ENCODE measurements around the gene KYAT1.

KYAT1 gene

GRCh38 chr9:128906741-128907140 is 25.0 kb upstream of the KYAT1 start:
- no peak for DNase-seq

DNA sequence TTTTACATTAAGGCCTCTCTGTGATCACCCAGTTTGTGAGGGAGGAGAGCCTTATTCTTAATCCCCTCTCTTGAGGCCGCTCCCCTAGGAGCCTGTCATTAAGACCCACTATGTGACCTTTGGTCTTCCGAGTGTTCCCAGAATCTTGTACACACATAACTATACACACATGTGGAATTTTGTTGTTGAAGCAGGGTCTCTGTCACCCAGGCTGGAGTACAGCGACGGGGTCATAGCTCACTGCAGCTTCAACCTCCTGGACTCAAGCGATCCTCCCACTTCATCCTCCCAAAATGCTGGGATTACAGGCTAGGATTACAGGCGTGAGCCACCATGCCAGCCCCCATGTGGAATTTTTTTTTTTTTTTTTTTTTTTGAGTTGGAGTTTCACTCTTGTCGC is 24.2 kb upstream of the KYAT1 start:
- no peak for DNase-seq

GRCh38 chr9:128903871-128904620 is 22.3 kb upstream of the KYAT1 start:
- DNase-seq = no peak

- no peak for DNase-seq
Observed at GRCh38 chr9:128903079-128903461, 21.3 kb upstream of the KYAT1 start.

DNA sequence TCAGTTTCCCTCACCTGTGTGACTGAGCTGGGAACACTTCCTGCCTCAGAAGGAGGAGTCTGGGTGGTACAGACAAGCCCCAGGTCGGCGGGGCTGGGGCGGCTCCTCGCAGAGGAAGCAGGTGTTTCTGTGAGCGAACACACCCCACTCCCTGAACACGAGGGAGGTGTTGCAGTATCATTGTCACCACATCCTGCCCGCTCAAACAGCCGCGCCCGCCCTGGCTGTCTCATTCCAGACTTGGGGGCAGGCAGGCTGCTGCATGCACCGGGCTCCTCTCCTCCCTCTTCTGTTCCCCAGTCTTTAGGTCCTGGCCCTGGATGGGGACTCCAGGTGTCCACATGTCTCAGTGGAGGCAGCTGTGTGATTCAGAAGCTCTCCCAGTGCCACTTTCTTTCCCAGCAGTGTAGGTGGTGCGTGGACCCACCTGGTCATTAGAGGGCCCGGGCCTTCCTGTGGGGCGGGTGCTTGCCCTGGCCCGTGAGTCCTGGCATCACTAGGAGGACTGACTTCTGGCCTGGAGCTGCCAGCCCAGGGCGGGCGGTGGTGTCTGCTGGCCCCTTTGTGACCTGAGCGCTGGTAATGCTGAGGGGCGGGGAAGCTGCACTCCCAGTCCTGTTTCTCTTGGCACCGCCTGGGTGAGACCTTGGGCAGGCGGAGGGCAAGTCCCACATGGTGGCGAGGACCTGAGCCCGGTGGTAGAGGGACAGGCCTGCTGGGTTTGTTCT is 20.8 kb upstream of the KYAT1 start:
- peak; percentile 91 for DNase-seq

DNA sequence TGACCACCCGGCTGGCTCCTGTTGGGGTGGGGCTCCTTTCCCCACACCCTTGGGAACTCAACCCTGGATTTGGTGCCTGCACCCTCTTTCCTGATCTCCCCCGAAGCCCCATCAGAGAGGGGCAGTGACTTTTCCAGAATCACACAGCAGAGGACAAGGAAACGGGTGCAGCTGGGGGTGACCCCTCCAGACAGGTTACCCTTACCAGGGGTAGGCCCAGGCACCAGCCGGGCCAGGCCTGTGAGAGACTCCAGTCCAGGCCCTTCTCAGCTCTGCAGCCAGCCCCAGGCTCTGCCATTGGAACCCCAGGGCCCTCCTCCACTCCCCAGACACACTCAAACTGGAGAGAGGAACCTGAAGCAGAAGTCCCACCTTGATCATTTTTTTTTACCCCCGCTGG is 20.1 kb upstream of the KYAT1 start:
- DNase-seq = peak; percentile 64

DNA sequence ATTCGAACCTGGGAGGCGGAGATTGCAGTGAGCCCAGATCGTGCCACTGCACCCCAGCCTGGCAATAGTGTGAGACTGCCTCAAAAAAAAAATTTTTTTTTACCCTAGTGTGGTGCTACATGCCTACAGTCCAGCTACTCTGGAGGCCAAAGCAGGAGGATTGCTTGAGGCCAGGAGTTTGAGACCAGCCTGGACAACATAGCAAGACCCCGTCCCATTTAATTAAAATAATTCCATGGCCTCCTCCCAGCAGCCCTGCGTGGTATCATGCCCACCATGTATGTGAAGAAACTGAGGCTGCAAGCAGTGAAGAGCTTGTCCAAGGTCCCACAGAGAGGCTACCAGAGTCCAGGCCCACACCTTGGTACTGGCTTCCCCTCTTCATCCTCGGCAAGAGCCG is 19.6 kb upstream of the KYAT1 start:
- no peak for DNase-seq

- DNase-seq = no peak
Observed at GRCh38 chr9:128899566-128900322, 18.0 kb upstream of the KYAT1 start.

GRCh38 chr9:128898845-128899565 is 17.3 kb upstream of the KYAT1 start:
- DNase-seq = no peak

DNA sequence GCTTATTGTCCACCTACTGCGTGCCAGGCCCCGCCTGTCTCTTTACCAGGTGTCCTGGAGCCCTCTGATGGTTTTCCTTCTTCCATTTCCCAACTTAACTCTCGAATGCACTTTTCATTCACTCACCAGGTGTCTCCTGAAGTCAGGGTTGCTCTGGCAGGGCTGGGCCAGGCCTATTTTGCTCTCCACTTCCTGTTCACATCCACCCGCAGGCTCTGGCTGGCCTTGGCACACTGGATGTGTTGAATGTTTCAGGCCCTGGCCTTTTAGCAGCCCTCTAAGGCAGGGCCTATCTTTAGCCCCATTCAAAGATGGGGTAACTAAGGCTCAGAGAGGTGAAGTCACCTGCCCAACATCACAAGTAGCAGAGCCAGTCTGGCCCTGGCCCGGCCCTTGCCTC is 16.6 kb upstream of the KYAT1 start:
- no peak for DNase-seq

DNA sequence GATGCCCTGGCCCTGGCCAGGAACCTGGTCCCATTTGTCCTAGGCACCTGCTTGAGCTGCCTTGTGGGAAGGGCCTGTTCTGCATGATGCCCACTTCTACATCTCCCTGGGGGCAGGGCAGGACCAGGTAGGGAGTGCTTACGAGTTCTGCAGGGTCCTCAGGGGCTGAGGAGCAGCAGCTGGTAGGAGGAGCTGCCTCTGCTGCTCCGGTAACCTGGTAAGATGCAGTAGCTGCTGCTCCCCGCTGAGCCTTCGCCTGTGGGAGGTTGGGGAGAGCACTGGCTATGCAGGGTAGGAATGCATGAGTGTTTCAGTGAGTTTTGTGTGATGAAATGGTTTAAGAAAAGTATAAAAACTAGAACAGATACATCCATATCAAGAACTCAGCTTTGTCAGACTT is 13.8 kb upstream of the KYAT1 start:
- DNase-seq = no peak

DNA sequence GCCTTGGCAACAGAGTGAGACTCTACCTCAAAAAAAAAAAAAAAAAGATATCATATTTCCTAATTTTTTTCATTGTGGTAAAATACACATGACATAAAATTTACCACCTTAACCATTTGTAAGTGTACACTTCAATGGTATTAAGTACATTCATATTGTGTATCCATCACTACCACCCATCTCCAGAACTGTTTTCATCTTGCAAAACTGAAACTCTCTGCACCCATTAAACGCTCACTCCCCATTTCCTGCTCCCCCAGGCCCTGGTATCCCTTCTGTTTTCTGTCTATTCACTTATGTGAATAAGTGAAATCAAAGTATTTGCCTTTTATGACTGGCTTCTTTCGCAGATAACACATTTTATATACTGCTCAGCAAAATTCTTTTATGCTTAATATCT is 13.0 kb upstream of the KYAT1 start:
- no peak for DNase-seq

DNA sequence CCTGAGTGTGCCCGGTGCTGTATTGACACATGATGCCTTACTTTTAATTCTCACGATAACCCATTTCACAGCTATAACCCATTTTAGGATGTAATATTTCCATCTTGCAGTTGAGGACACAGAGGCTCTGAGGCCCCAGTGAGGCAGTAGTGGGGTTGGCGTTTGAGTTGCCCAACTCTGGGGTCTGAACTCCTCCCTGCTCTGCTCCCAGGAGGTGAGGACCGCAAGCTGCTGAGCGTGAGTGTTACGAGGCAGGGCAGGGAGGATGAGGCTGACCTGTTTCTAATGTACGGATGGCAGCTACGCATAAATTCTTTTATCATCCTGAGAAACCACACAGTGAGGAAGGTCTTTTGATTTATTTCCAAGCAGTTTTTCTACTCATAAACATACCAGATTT is 11.6 kb upstream of the KYAT1 start:
- DNase-seq = no peak

DNA sequence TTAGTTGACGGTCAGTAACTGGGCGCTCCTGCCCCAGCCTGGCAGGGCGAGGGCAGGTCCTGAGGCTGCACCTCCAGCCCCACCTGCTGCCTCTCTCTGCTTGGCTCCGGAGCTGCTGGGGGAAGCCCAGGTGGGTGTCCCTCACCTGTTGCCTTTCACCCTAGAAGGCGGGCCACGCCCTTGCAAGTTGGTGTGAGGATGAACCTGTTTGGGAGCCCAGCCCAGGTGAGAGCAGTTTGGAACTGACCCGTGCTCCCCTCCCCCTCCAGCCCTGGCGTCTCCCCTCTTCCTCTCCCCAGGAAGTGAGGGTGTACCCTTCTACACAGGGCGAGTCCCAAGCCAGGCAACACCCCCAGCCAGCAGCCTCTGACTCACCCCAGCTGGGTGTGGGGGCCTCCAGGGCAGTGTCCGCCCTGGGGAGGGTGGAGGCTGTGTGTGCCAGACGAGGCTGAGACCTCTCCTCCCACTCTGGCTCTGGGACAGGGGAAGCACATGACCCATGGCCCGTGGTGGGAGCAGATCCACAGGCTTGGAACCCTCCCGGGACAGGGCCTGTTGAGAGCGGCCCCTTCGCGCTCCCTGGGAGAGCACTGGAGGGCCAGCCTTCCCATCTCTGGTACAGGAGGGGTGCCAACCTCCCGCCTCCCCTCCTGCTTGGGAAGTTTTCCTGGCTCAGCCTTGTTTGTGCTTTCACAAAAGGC is 10.6 kb upstream of the KYAT1 start:
- DNase-seq = no peak

- DNase-seq = no peak
Observed at GRCh38 chr9:128891321-128892220, 9.8 kb upstream of the KYAT1 start.

GRCh38 chr9:128887914-128888350 is 6.2 kb upstream of the KYAT1 start:
- DNase-seq = no peak

- no peak for DNase-seq
Observed at GRCh38 chr9:128887049-128887448, 5.3 kb upstream of the KYAT1 start.

DNA sequence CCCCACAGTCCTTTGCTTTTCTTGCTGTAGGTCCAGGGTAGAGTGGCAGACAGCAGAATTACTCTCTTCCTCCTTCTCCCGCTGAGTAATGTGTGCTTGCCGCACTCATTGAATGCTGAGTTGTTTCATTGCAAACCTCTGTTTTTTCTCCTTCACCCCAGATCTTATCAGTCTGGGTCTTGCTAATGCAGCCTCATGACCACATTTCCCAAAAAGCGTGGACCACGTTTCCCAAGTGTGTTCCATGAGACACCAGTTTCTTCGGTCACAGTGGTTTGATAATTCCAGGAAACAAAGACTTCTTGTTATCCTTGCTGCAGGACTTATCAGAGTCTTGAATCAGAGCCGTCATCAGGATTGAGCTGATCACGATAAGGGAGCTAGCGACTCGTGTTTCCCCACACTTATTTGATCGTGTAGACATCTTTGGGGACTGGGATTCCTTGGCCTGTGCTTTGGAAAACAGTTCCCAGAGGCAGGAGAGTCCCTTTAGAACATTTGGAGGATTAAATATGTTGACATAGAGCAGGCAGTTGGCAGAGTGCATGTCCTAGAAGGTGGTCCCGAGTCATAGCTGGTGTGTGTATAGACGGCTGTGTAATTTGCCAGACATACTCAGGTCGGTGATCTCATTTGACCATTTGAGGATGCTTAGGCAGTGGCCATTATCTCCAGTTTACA is 4.6 kb upstream of the KYAT1 start:
- DNase-seq = no peak

- no peak for DNase-seq
Observed at GRCh38 chr9:128885798-128886197, 4.0 kb upstream of the KYAT1 start.

GRCh38 chr9:128885376-128885775 is 3.6 kb upstream of the KYAT1 start:
- DNase-seq = no peak

DNA sequence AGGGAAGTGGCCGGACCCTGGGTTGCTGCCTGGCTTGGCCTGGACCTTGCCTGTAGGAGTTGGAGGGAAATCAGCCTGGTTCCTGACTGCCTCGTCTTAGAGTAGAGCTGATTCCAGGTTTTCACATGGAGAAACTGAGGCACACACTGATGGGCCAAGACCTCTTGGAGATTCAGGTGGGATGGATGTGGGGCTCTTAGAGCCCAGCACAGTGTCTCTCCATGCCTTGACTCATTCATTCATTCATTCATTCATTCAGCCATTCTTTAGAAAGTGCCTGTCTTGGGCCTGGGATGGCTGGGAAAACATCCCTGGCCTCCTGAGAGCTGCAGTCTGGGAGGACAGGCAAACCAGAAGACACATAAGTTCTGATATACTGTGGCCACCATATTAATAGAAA is 2.4 kb upstream of the KYAT1 start:
- DNase-seq = no peak
